HG02938 (cell line): ENCODE measurements around the gene HSD17B13.

ENCODE experiments used
- ATAC-seq: cut with Tn5 transposase; IDR thresholded peaks from one replicate; pipeline ENCODE4 v1.9.1; 2021; ENCODE audit warnings: mild to moderate bottlenecking, moderate library complexity; ENCODE audit not compliant: unreplicated experiment

Gene HSD17B13

DNA sequence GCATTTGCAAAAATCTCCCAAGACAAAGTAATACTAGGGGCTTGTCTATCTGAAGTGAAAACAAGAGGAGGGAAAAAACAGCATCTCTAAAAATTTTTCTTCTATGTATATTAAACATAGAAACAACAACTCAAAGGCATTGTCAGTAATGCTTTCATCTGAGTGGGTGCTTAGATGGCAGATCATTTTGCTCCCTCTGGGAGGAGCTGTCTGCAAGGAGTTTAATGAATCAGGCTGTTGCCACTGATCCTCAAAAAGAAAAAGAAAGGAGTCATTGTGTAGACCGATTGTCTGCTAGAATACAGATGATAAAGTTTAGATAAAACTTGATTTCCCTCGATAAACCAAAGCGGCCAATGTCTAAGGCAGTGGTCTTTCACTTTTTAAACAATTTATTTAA is 52.5 kb downstream of the HSD17B13 start:
- ATAC-seq: no peak

DNA sequence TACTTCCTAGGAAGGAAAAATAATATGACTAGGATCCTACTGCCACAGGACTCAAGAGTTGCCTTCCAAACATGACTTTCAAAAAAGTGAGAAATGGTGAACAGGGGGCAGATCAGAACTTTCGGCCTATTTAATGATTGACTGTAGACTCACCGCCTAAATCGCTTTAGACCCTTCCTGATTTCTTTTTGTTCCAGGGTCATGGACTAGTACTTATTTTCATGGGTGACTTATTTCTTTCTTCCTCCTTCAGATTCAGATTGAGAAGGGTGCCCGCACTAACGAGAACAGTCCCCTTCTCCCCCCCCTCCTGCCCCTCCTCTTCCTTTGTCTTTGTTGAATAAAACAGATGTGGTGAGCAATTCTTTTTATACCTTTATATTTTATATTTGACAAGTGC is 54.3 kb downstream of the HSD17B13 start:
- no peak for ATAC-seq

DNA sequence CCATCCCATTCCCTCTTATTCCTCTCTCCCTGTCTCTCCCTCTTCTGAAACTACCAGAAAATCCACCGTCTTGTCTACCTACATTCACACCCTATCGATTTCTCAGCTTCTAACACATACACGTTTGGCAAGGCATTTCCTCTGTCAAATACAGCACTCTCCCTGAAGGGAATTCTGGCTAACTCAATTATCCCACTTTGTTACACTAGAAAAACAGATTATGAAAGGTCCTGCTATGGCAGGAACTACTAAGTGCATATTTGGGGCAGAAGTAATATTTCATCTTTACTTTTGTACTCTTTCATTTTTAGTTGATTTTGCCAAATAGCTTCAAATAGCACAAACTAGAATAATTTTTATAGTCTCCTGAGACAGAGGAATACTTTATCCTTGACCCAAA is 55.7 kb downstream of the HSD17B13 start:
- no peak for ATAC-seq

DNA sequence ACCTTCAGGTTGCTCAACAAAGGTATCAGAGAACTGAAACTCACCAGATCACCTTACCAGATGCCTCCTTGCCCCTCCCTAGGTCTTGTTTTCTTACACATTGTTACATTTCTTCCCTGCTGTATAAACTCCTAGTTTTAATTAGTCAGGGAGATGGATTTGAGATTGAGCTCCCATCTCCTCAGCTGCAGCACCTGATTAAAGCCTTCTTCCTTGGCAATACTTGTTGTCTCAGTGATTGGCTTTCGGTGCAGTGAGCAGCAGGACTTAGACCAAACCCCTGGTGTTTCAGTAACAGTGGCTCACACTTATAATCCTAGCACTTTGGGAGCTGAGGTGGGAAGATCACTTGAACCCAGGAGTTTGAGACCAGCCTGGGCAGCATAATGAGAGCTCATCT is 59.8 kb downstream of the HSD17B13 start:
- no peak for ATAC-seq

DNA sequence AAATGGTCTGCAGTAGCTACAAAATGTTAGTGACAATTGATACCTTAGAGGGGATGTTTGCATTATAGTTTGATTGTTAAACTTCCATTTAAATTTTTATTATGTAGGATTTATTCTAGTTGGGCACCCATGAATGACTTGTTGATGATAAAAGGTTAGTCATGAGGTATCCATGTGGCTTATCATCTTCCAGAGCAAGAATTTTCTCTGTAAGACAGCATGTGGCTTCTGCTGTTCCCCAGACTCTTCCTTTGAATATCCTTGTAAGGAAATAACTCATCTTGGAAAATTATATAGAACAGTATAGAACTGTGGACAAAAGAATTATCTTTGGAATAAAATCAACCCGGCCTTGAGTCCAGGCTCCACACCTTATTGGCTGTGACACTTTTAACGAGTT is 62.2 kb downstream of the HSD17B13 start:
- ATAC-seq: no peak

DNA sequence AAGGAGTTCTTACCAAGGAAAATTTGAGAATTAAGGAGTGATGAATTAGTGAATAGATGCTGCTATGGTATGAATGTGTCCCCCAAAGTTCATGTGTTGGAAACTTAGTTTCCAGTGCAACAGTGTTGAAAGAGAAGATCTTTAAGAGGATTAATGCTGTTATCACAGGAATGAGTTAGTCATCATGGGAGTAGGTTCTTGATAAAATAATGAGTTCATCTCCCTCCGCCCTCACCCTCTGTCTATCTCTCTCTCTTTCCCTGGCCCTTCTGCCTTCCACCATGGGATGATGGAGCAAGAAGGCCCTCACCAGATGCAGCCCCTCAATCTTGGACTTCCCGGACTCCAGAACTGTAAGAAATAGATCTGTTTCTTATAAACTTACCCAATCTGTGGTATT is 64.0 kb downstream of the HSD17B13 start:
- no peak for ATAC-seq

DNA sequence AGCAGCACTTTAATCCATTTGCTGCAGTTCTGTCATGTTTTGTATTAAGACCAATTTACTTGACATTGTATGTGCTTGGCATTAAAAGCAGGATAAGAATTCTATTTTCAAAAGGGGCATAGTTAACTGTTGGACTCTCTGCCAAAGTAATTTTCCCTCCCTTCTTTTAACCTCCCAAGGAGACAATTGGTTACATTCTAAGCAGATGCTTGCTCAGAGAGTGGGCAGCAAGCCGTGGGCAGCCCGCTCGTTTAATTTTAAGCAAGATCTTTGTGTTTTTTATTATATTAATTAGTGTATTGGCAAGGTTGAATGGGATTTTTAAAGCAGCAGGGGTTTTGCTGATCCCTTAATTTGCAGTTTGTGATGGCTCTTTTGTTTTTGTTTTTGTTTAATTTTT is 65.2 kb downstream of the HSD17B13 start:
- no peak for ATAC-seq

DNA sequence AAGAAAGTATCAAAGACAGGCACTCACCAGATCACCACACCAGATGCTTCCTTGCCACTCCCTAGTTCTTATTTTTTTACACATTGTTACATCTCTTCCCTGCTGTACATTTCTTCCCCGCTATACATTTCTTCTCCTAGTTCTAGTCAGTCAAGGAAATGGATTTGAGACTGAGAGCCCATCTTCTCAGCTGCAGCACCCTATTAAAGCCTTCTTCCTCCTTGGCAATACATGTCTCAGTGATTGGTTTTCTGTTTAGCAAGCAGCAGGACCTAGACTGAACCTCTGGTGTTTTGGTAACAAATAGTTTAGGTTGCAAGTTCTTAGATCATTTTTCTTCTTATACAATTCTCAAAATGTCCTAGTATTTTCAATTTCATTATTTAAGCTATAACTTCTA is 66.9 kb downstream of the HSD17B13 start:
- ATAC-seq: no peak
